ENCODE data around the gene TTC7B.

Gene TTC7B

DNA sequence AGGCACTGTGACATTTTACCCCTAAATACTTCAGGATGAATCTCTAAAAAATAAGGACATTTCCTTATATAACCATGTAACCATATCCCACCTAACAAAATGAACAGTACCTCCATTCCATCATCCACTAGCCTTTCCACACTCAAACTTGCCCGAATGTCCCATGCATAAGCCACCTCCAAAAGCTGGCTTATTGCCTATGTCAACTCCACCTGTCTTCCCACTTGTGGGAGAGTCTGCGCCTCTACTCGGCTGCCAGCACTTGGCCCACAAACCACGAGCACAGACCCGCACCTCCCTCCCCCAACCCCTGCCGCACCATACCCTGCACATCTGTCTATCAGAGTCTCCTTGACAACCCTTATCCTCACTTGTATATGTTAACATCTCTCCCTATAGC is 253.6 kb downstream of the TTC7B start:
- TF ChIP-seq POLR2AphosphoS5 (IDR thresholded peaks at IDR 0.05; ENCODE audit: low read depth, low read length): no peak
- TF ChIP-seq TAF1 (IDR thresholded peaks at IDR 0.05; ENCODE audit: borderline replicate concordance, low read depth, low read length): no peak
- TF ChIP-seq POLR2A (IDR thresholded peaks at IDR 0.05; ENCODE audit: low read depth, low read length): no peak
- no peak for DNase-seq (ENCODE audit: insufficient read length)
- no peak for FAIRE-seq

DNA sequence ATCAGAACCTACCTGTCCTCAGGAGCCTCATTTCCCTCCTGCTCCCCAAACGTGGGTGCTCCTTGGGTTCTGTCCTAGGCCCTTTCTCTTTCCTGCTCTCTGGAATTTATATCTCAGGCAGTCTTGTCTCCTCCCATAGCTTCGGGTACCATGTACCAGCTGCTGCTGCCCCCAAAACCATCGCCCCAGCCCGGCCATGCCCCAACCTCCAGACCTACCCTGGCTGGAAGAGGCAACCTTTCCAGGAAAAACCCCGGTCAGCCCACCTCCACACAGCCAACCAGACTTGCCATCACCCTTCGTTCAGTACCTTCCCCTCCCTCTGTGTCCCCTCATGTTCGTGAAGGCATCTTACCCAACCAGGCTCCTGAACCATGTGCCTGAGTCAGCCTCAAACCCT is 254.3 kb downstream of the TTC7B start:
- TF ChIP-seq POLR2AphosphoS5 (IDR thresholded peaks at IDR 0.05; ENCODE audit: low read depth, low read length) (no peak), TAF1 (IDR thresholded peaks at IDR 0.05; ENCODE audit: borderline replicate concordance, low read depth, low read length) (no peak), POLR2A (IDR thresholded peaks at IDR 0.05; ENCODE audit: low read depth, low read length) (no peak)
- no peak for DNase-seq (ENCODE audit: insufficient read length)
- FAIRE-seq: no peak

DNA sequence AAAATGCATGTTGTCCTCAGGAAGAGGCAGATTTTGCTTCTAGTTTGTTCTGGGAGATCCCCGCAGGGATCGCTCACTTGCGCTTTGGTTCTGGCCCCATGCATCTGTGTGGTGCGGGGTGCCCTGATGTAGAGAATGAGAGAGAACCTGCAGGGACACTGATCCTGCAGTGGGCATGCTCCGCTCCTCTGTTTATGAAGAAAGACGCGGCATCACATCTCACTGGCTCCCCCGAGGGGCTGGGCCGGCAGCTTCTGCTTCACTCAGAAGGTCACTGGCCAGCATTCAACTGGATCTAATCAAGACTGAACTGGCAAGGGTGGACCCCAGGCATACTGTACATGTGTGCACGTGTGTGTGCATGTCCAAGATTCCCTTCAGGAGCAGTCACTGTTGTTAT is 255.2 kb downstream of the TTC7B start:
- no peak for FAIRE-seq
- DNase-seq (ENCODE audit: insufficient read length): no peak
- no peak for TF ChIP-seq POLR2AphosphoS5 (IDR thresholded peaks at IDR 0.05; ENCODE audit: low read depth, low read length)
- TF ChIP-seq POLR2A (IDR thresholded peaks at IDR 0.05; ENCODE audit: low read depth, low read length): no peak
- TF ChIP-seq TAF1 (IDR thresholded peaks at IDR 0.05; ENCODE audit: borderline replicate concordance, low read depth, low read length): no peak

DNA sequence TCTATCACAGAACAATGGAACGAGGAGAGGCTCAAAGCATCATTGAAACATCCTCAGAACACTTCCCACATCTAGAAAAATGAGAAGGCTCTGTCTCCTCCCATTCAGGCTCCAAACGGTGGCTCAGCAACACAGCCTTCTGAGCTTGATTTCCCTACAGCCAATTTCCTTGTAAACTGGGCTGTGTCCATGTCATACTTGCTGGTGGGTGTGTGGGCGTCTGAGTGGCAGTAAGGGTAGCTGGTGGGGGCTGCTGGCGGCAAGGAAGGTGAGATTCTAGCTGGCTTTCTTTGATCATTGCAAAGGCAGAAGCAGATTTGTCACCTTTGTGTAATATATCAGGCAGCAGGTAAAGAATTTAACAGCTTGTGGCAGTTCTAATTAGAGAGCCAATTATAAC is 255.7 kb downstream of the TTC7B start:
- FAIRE-seq (no peak), DNase-seq (ENCODE audit: insufficient read length) (no peak)
- no peak for TF ChIP-seq POLR2A (IDR thresholded peaks at IDR 0.05; ENCODE audit: low read depth, low read length)
- no peak for TF ChIP-seq POLR2AphosphoS5 (IDR thresholded peaks at IDR 0.05; ENCODE audit: low read depth, low read length)
- no peak for TF ChIP-seq TAF1 (IDR thresholded peaks at IDR 0.05; ENCODE audit: borderline replicate concordance, low read depth, low read length)

DNA sequence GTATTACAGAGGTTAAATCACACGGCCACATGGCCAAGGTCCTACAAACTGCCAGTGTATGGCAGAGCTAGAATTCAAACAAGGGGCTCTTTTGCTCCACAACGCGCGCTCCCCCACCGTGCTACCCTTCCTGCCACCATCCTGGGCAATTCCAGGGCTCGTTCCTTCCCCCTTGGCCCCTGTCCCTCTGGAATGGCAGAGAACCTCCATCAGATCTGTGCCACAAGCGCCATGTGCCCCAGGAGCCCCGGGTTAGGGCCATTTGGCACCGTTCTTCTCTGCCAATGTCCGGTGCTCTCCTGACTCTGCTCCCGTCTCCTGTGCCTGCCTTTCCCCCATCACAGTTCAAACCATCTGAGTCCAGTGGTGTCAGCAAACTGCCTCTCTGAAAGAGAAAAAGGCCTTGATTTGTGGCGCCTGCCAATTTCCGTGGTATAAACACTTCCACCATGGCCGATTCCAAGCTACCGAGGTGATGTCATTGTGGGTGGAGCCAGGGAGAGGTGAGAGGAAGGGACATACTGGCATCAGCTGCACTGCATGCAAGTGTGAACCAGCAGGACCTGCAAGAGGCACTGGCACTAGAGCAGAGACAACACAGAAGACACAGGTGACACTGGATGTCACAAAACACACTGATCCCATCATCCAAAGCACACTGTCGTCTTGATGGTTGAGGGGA is 256.3 kb downstream of the TTC7B start:
- FAIRE-seq: no peak
- DNase-seq (ENCODE audit: insufficient read length): no peak
- TF ChIP-seq TAF1 (IDR thresholded peaks at IDR 0.05; ENCODE audit: borderline replicate concordance, low read depth, low read length) (no peak), POLR2AphosphoS5 (IDR thresholded peaks at IDR 0.05; ENCODE audit: low read depth, low read length) (no peak), POLR2A (IDR thresholded peaks at IDR 0.05; ENCODE audit: low read depth, low read length) (no peak)

DNA sequence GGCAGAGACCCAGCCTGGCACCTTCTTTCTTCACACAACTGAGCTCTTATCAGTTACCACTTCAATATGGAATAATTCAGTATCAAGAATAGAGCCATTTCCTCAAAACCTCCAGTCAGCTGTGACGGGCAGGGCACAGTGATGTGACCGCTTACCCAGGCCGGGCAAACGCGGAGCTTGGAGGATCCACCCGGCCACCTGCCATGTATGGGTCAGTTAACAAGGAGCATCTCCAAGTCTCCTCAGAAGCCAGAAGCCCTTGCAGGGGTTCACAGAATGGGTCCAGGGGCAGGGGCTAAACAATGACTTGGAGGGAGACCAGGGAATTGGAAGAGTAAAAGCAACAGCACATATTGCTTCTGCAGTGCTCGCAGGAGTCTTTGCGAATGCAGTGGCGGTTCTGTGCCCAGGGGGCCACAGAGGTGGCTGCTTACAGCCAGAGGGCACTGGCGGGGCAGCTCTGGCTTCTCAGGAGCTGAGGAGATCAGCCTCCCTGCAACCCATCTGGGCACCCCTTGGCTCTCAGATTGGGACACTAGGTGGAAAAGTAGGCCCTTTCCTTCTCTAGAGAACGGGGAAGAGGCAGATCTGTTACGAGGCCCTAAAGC is 257.1 kb downstream of the TTC7B start:
- FAIRE-seq: no peak
- DNase-seq (ENCODE audit: insufficient read length): no peak
- TF ChIP-seq POLR2A (IDR thresholded peaks at IDR 0.05; ENCODE audit: low read depth, low read length): no peak
- no peak for TF ChIP-seq POLR2AphosphoS5 (IDR thresholded peaks at IDR 0.05; ENCODE audit: low read depth, low read length)
- no peak for TF ChIP-seq TAF1 (IDR thresholded peaks at IDR 0.05; ENCODE audit: borderline replicate concordance, low read depth, low read length)

DNA sequence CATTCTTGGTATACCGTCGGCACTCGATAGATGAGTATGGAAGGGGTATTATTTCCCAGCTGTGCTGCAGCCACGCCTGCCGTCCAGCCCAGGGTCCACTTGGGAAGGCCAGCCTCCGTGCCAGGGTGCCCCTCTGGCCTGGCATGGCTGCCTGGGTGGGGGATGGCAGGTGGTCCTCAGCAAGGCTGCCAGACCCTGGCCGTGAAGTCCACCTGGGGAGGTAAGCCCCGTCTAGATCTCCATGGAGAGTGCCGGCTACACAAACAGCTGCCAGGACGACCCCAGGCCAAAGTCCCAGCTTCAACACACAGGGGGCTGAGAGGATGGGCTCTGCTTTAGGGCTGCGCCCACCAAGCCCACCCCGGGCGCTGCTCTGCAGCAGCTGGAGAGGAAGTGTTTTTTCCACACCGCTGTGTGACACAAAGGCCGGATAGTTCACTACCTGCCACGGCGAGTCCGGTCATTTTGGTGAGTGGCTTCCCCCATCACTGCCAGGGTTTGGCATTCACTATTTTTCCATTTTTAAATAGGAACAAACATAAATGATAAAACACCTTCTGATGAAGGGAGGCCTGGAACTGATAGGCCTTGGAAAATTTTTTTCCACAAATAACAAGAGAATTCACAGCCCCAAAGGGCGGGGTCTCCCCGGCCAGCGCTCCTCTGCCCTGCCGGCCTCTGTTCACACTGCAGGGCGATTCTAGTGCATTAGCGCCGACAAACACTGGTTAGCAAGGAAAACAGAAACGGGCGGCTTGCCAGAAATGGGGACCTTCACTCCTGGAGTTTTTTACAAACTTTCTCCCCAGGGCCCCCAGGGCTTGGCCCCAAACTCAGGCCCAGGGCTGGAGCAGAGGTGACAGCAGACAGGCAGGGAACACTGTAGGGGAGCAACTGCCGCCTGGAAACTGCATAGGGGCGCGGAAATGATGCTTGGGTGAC is 257.9 kb downstream of the TTC7B start:
- FAIRE-seq: no peak
- TF ChIP-seq TAF1 (IDR thresholded peaks at IDR 0.05; ENCODE audit: borderline replicate concordance, low read depth, low read length) (no peak), POLR2A (IDR thresholded peaks at IDR 0.05; ENCODE audit: low read depth, low read length) (no peak), POLR2AphosphoS5 (IDR thresholded peaks at IDR 0.05; ENCODE audit: low read depth, low read length) (no peak)
- no peak for DNase-seq (ENCODE audit: insufficient read length)

DNA sequence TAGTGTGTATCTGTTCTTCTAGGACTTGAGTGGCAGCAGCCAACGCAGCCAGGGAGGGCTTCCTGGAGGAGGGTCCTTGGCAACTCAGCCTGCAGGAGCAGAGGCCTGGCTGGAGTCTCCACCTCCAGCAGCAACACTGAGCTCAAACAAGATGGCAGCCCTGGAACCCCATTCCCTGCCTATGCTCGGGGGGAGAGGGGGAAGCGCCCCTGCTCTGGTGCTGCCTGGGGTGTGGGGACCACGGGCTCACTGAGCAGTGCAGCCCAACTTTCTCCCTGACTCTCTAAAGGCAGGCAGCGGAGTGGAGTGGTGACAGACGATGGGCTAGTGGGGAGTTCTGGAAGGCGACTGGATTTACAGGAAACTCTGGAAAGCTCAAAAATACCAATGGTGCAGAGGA is 258.7 kb downstream of the TTC7B start:
- no peak for FAIRE-seq
- DNase-seq (ENCODE audit: insufficient read length): no peak

DNA sequence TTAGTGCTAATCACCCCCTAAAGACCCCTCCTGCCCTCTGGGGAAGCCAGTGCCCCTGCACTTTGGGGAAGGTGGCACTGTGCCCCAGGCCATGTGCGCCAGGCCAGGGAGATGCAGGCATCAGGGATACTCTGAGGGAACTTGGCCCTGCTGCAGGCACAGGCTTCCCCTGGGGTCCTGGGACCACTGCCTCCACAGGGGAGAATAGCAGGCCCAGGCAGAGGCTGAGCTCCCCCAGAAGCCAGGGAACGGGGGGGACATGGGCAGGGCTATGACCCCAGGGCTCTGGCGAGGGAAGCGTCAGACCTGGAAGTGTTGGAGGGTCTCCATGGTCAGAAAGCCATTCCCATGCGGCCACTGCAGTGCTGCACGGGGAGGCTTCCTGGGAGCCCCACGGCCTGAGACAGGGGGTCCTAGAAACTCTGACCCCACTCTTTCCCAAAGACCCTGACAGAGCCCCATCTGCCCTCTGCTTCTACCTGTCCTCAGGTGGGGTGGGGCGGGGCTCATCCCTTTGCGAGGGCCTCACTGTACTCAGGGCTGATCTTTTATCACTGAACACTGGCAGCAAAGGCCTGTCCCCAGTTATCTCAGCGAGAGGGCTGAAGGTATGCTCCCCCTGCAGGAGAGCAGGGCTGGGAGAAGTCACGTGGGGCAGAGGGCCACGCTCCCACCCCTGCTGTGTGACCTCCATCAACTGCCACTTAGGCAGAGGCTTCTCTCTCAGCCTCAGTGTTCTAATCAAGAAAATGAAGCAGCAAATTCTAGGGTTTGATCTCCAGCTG is 259.4 kb downstream of the TTC7B start:
- DNase-seq (ENCODE audit: insufficient read length) (no peak), FAIRE-seq (no peak)
- TF ChIP-seq POLR2AphosphoS5 (IDR thresholded peaks at IDR 0.05; ENCODE audit: low read depth, low read length): no peak
- TF ChIP-seq POLR2A (IDR thresholded peaks at IDR 0.05; ENCODE audit: low read depth, low read length): no peak
- TF ChIP-seq TAF1 (IDR thresholded peaks at IDR 0.05; ENCODE audit: borderline replicate concordance, low read depth, low read length): no peak

More for the DNA sequence above, 258.7 kb downstream of the TTC7B start:
- TF ChIP-seq TAF1 (IDR thresholded peaks at IDR 0.05; ENCODE audit: borderline replicate concordance, low read depth, low read length) (no peak), POLR2AphosphoS5 (IDR thresholded peaks at IDR 0.05; ENCODE audit: low read depth, low read length) (no peak), POLR2A (IDR thresholded peaks at IDR 0.05; ENCODE audit: low read depth, low read length) (no peak)

DNA sequence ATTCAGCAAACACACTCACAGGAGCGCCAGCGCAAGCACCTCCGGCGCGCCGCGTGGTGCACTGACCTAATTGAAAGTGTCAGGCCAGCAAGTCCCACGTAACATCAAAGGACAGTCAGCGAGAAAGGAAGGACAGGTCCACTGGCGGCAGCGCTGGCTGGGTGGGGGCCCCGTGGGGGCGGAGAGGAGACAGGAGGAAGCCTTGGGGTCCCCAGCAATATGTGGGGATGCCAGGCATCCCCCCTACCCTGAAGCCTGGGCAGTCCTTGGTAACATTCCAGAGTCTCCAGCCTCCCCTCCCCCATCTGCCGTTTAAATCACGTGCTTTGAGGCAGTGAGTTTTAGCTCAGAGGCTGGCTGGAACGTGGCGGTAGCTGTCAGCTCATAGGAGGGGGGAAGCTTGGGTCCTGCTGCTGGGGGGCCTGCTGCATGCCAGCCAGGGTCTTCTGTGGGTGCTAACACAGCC is 260.2 kb downstream of the TTC7B start:
- FAIRE-seq (no peak), DNase-seq (ENCODE audit: insufficient read length) (no peak)
- TF ChIP-seq POLR2AphosphoS5 (IDR thresholded peaks at IDR 0.05; ENCODE audit: low read depth, low read length) (no peak), POLR2A (IDR thresholded peaks at IDR 0.05; ENCODE audit: low read depth, low read length) (no peak), TAF1 (IDR thresholded peaks at IDR 0.05; ENCODE audit: borderline replicate concordance, low read depth, low read length) (no peak)
